K562 (cell line): ENCODE results near the gene MSH2. TPM values are rescaled to one million over a fixed set of nuclear protein-coding genes. Genes with fewer than 3 reads are reported as not detected.

ENCODE experiments used
- CBX1 ChIP-seq: sonication (generic); IDR thresholded peaks from 2 replicates; pipeline ENCODE4 v1.6.1; 2016; ENCODE audit warnings: antibody characterized with exemption, low read depth, mild to moderate bottlenecking
- DNMT1 ChIP-seq: fragments of 450-650 bp; IDR thresholded peaks from 2 replicates; pipeline ENCODE4 v1.6.1; 2016; ENCODE audit warnings: antibody characterized with exemption, mild to moderate bottlenecking
- E2F6 ChIP-seq, 2 experiments: IDR thresholded peaks; 2 replicates each; pipeline ENCODE4 v1.6.1; 2011; ENCODE audit warnings: borderline replicate concordance in 1 of 2, control low read depth in 1 of 2, low read depth in 1 of 2, low read length in 1 of 2, mild to moderate bottlenecking in 1 of 2, mixed read lengths in 1 of 2, moderate library complexity in 1 of 2; ENCODE audit not compliant: insufficient read depth in 1 of 2, insufficient read length in 1 of 2, poor library complexity in 1 of 2, severe bottlenecking in 1 of 2; ENCODE audit errors: extremely low read depth in 1 of 2
- HNRNPH1 ChIP-seq: fragments of 200-400 bp; formaldehyde crosslinking; optimal IDR thresholded peaks from 2 replicates; pipeline ENCODE3; 2017; ENCODE audit warnings: low read depth, mild to moderate bottlenecking, low read length, moderate library complexity
- JUN ChIP-seq, 2 experiments: sonication (generic) in 1 of 2; formaldehyde crosslinking in 1 of 2; IDR thresholded peaks; 2 replicates each; pipeline versions ENCODE4 v1.6.1 to v1.8.0; 2012 to 2022; ENCODE audit warnings: borderline replicate concordance in 2 of 2, mild to moderate bottlenecking in 2 of 2, improper control_type of control experiment in 1 of 2, low read depth in 1 of 2, low read length in 1 of 2, missing genetic modification reagents in 1 of 2
- MAFK ChIP-seq: IDR thresholded peaks from 2 replicates; pipeline ENCODE4 v1.6.1; 2011; ENCODE audit warnings: low read length, improper control_type of control experiment
- MTA2 ChIP-seq: fragments of 450-650 bp; IDR thresholded peaks from 2 replicates; pipeline ENCODE4 v1.6.1; 2016; ENCODE audit warnings: low read depth
- NFIC ChIP-seq: fragments of 450-650 bp; IDR thresholded peaks from 2 replicates; pipeline ENCODE4 v1.6.1; 2017; ENCODE audit warnings: mild to moderate bottlenecking, inconsistent platforms
- PBX2 ChIP-seq, 2 experiments: IDR thresholded peaks in 1 of 2; conservative IDR thresholded peaks in 1 of 2; 2 replicates each; pipeline ENCODE4 v1.6.1; 2016; ENCODE audit warnings: low read depth in 2 of 2, mild to moderate bottlenecking in 1 of 2, missing compliant biosample characterization in 1 of 2, missing genetic modification characterization in 1 of 2, moderate library complexity in 1 of 2
- POLR2AphosphoS5 ChIP-seq: IDR thresholded peaks from 2 replicates; pipeline ENCODE4 v1.6.1; 2011; ENCODE audit warnings: mild to moderate bottlenecking, low read depth, low read length, moderate library complexity; ENCODE audit not compliant: control insufficient read depth, insufficient read depth
- POLR2G ChIP-seq: fragments of 200-400 bp; formaldehyde crosslinking; IDR thresholded peaks from 2 replicates; pipeline ENCODE4 v1.6.1; 2017; ENCODE audit warnings: low read depth, mild to moderate bottlenecking, antibody characterized with exemption, low read length, moderate library complexity
- PRPF4 ChIP-seq: fragments of 200-400 bp; formaldehyde crosslinking; IDR thresholded peaks from one replicate; pipeline ENCODE4 v1.6.1; 2017; ENCODE audit warnings: low read length, low read depth, mild to moderate bottlenecking; ENCODE audit not compliant: insufficient read depth, poor library complexity, severe bottlenecking
- SMC3 ChIP-seq: conservative IDR thresholded peaks from 2 replicates; pipeline ENCODE4 v1.6.1; 2011; ENCODE audit warnings: low read depth, low read length, improper control_type of control experiment; ENCODE audit not compliant: insufficient read depth
- TAF15 ChIP-seq: fragments of 200-400 bp; formaldehyde crosslinking; IDR thresholded peaks from 2 replicates; pipeline ENCODE4 v1.6.1; 2017; ENCODE audit warnings: mild to moderate bottlenecking, low read depth, low read length, moderate library complexity
- TAF7 ChIP-seq: fragments of 450-650 bp; IDR thresholded peaks from 2 replicates; pipeline ENCODE4 v1.6.1; 2016; ENCODE audit warnings: missing genetic modification characterization, missing compliant biosample characterization
- TCF3 ChIP-seq: sonication (generic); formaldehyde crosslinking; IDR thresholded peaks from 2 replicates; pipeline ENCODE4 v1.4.0; 2020; ENCODE audit warnings: mild to moderate bottlenecking, missing genetic modification reagents
- XRCC4 ChIP-seq: IDR thresholded peaks from one replicate; pipeline ENCODE4 v1.6.1; 2011; ENCODE audit not compliant: insufficient read depth, insufficient read length; ENCODE audit errors: extremely low read depth
- ZBTB12 ChIP-seq: fragments of 250-450 bp; sonication (Bioruptor Pico); IDR thresholded peaks from 2 replicates; pipeline ENCODE4 v1.4.0; 2020
- ZFP36 ChIP-seq: fragments of 150-350 bp; IDR thresholded peaks from 2 replicates; pipeline ENCODE4 v1.6.1; 2018; ENCODE audit warnings: low read length, low read depth; ENCODE audit not compliant: partially characterized antibody
- ZNF766 ChIP-seq: fragments of 200-800 bp; sonication (Bioruptor generic); conservative IDR thresholded peaks from 2 replicates; pipeline ENCODE4 v1.6.1; 2016; ENCODE audit warnings: missing genetic modification characterization, missing compliant biosample characterization
- polyA plus RNA-seq, 8 experiments: library from polyadenylated mRNA; depleted of rRNA in 4 of 8; stranded (reverse) in 5 of 8; unstranded in 3 of 8; fragments of >200 nt; fragmentation: Nextera tagmentation in 2 of 8; fragmentation: Illumina TruSeq in 1 of 8; extraction: Ambion mirVana in 2 of 8; extraction: Trizol in 1 of 8; gene quantifications; 2 replicates each; pipeline versions ENCODE4 v1.2.1 to v1.2.3, GENCODE V29; 2011 to 2014; ENCODE audit warnings: inconsistent platforms in 1 of 8, missing spikeins in 1 of 8
- total RNA-seq, 7 experiments: library from RNA; depleted of rRNA in 6 of 7; stranded (reverse); fragments of >200 nt in 6 of 7; fragmentation: Illumina TruSeq in 2 of 7; extraction: Trizol in 2 of 7; gene quantifications; 2 replicates each; pipeline versions ENCODE4 v1.2.1 to v1.2.3, GENCODE V29; 2011 to 2021; ENCODE audit warnings: low replicate concordance in 1 of 7

The MSH2 gene
- total and polyA plus RNA-seq, 9 of the 15 experiments (the other 6 are each of a cell fraction or from before 2014, with no cell fraction given), result 51.8 to 139 (median 113) TPM

- no peak for TF ChIP-seq PBX2 (CRISPR knock-in tag; IDR thresholded peaks at IDR 0.05; ENCODE audit: low read depth)
- peak; percentile 55 for TF ChIP-seq PBX2 (tag; conservative IDR thresholded peaks at IDR 0.05; ENCODE audit: low read depth)
- peak; percentile 64; the same call in 1 of the 2 replicates for TF ChIP-seq POLR2AphosphoS5
- TF ChIP-seq MTA2, result no peak
- no peak for TF ChIP-seq JUN (IDR thresholded peaks at IDR 0.05; ENCODE audit: borderline replicate concordance, low read depth, low read length)
- TF ChIP-seq JUN (CRISPR knock-in tag; IDR thresholded peaks at IDR 0.05; ENCODE audit: borderline replicate concordance), result peak; percentile 89; the same call in 1 of the 2 replicates
- TF ChIP-seq NFIC, result no peak
- TF ChIP-seq TAF15, result no peak
- TF ChIP-seq POLR2G, result peak; percentile 91
- no peak for TF ChIP-seq TCF3
- peak; percentile 93 to 96 for TF ChIP-seq E2F6 (IDR thresholded peaks at IDR 0.05; ENCODE audit: borderline replicate concordance in 1 of 2, extremely low read depth in 1 of 2, insufficient read depth in 1 of 2, insufficient read length in 1 of 2, low read depth in 1 of 2, low read length in 1 of 2, poor library complexity in 1 of 2, severe bottlenecking in 1 of 2)
- TF ChIP-seq CBX1, result no peak; the same call in 1 of the 2 replicates
- TF ChIP-seq MAFK, result no peak
- TF ChIP-seq ZFP36, result no peak
- TF ChIP-seq XRCC4, result no peak
- no peak for TF ChIP-seq HNRNPH1
- TF ChIP-seq SMC3, result no peak
- TF ChIP-seq DNMT1, result no peak
- TF ChIP-seq ZNF766 (CRISPR knock-in tag), result no peak
- no peak for TF ChIP-seq ZBTB12
- TF ChIP-seq TAF7, result no peak; the same call in none of the 2 replicates
- TF ChIP-seq PRPF4, result no peak
Measured at GRCh38 chr2:47402805-47403608, at the start of gene MSH2 (continued).
